GM12801 (cell line): ENCODE data around the gene TNPO1.

ENCODE experiments used
- CTCF ChIP-seq: IDR thresholded peaks from one replicate; pipeline ENCODE4 v1.5.1; 2011; ENCODE audit warnings: control low read depth; ENCODE audit not compliant: insufficient read length; ENCODE audit errors: extremely low read depth

Gene TNPO1

GRCh38 chr5:72840041-72840440 is 23.6 kb downstream of the TNPO1 start:
- TF ChIP-seq CTCF = no peak

GRCh38 chr5:72841756-72842535 is 25.5 kb downstream of the TNPO1 start:
- TF ChIP-seq CTCF = no peak

- TF ChIP-seq CTCF = no peak
Observed at GRCh38 chr5:72842816-72843215, 26.4 kb downstream of the TNPO1 start.

- no peak for TF ChIP-seq CTCF
Observed at GRCh38 chr5:72844218-72844603, 27.8 kb downstream of the TNPO1 start.

GRCh38 chr5:72845889-72846288 is 29.4 kb downstream of the TNPO1 start:
- TF ChIP-seq CTCF = no peak

GRCh38 chr5:72846483-72846882 is 30.0 kb downstream of the TNPO1 start:
- TF ChIP-seq CTCF = no peak

- no peak for TF ChIP-seq CTCF
Observed at GRCh38 chr5:72847439-72847838, 31.0 kb downstream of the TNPO1 start.
